ENCODE measurements around the gene IGFLR1. TPM values are rescaled to one million over a fixed set of nuclear protein-coding genes. Genes with fewer than 3 reads are reported as not detected.

IGFLR1 gene
- total RNA-seq, 1 experiment from 2014 or later: 9.9 TPM

DNA sequence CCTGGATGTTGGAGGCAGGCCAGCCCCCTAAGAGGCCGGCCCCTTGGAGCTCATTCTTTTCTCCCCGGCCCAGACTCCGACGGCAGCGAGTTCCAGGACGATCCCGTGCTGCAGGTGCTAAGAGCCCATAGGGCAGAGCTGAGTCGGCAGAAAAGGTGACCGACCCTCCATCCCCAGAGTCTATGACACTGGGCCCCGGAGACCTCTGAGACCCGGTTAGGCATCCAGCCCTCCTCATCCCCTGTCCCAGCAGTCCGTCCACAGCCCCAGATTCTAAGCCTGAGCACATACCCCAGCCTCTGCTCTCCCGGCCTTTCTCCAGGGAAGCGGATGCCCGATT, 25.8 kb upstream of the IGFLR1 start:
- ATAC-seq: no peak
- Mint-ChIP-seq H3K4me3 (no peak overlapping the region), H3K9me3 (no peaks in the 10 kb centered on the region), H3K27me3 (ENCODE audit: low read depth) (peaks cover 8% of the 10 kb centered on the region), H3K4me1 (peaks cover 13% of the 10 kb centered on the region), H3K27ac (no peak overlapping the region), H3K36me3 (peaks cover 13% of the 10 kb centered on the region; the same call in 1 of the 2 replicates)
- ChIA-PET CTCF (interaction anchor here (0.5 to 1.9 kb wide), 10 partner anchors 10 to 163 kb away, joined by 3 to 11 read pairs (median 4); partner anchors contain the start of genes LIN37, PROSER3, PSENEN and U2AF1L4), POLR2A (interaction anchor here (1.1 to 1.6 kb wide), 2 partner anchors 20 to 23 kb away, joined by 4 to 5 read pairs; partner anchors contain the start of genes LIN37, PSENEN and U2AF1L4)
- TF ChIP-seq, protein P1, sequence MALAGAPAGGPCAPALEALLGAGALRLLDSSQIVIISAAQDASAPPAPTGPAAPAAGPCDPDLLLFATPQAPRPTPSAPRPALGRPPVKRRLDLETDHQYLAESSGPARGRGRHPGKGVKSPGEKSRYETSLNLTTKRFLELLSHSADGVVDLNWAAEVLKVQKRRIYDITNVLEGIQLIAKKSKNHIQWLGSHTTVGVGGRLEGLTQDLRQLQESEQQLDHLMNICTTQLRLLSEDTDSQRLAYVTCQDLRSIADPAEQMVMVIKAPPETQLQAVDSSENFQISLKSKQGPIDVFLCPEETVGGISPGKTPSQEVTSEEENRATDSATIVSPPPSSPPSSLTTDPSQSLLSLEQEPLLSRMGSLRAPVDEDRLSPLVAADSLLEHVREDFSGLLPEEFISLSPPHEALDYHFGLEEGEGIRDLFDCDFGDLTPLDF (CRISPR knock-in tag; IDR thresholded peaks at IDR 0.05): no peak
- TF ChIP-seq, protein P2, sequence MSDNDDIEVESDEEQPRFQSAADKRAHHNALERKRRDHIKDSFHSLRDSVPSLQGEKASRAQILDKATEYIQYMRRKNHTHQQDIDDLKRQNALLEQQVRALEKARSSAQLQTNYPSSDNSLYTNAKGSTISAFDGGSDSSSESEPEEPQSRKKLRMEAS (CRISPR knock-in tag; IDR thresholded peaks at IDR 0.05): 0 out of 2 replicates have a peak, but pooled peaks have one; percentile 8
- DNase-seq (ENCODE audit: low spot score): no peak

DNA sequence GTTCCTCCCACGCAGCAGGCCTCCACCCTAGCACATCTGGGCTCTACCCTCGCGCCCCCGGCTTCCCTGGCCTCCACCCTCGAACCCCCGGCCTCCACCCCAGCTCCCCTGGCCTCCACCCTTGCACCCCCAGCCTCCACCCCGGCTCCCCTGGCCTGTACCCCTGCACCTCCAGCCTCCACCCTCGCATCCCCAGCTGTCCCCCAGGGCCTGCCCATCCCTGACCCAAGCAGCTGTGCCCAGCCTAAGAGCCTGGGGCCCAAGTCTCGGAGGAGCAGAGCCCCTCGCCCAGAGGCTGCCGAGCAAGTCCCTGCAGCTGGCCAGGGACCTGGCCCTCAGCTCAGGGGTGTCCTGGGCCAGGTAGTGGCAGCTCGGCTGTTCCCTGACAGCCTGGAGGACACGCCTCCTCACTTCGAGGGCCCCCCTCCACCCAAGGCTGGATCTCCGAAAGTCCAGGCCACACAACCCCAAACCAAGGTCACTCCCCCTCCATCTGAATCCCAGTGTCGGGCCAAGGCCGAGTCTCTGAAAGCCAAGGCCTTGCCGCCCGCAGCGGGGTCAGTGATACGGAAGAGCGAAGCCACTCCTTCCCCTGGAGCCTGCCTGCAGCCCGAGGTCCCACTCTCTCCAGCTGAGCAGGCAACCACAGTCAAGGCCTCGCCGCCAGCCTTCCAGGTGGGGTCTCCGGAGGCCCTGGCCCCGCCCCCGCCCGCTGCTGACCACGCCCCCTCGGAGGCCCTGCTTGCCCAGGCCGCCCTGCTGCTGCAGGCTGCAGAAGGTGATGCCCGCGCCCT, 25.2 kb upstream of the IGFLR1 start:
- peak; percentile 92 for DNase-seq (ENCODE audit: low spot score)
- TF ChIP-seq FOXJ3 (CRISPR knock-in tag; IDR thresholded peaks at IDR 0.05; ENCODE audit: borderline replicate concordance) (no peak), SP1 (CRISPR knock-in tag; conservative IDR thresholded peaks at IDR 0.05) (peak; percentile 58; the same call in 1 of the 2 replicates)
- TF ChIP-seq, protein P2 (CRISPR knock-in tag; IDR thresholded peaks at IDR 0.05): peak; percentile 46; the same call in 1 of the 2 replicates
- POLR2A ChIA-PET: interaction anchor here (1.1 to 1.7 kb wide), 3 partner anchors 19 to 27 kb away, joined by 4 to 6 read pairs (median 5); partner anchors contain the start of genes LIN37, PSENEN and U2AF1L4
- Mint-ChIP-seq H3K4me3 (peak overlapping the region; percentile 54), H3K27me3 (ENCODE audit: low read depth) (peaks cover 2% of the 10 kb centered on the region), H3K9me3 (no peaks in the 10 kb centered on the region), H3K27ac (peak overlapping the region; percentile 79), H3K4me1 (peaks cover 13% of the 10 kb centered on the region), H3K36me3 (peaks cover 13% of the 10 kb centered on the region; the same call in 1 of the 2 replicates)
- CTCF ChIA-PET: interaction anchor here (1.0 to 1.9 kb wide), 10 partner anchors 10 to 164 kb away, joined by 3 to 11 read pairs (median 4); partner anchors contain the start of genes LIN37, PROSER3, PSENEN and U2AF1L4
- peak; percentile 94 for ATAC-seq

DNA sequence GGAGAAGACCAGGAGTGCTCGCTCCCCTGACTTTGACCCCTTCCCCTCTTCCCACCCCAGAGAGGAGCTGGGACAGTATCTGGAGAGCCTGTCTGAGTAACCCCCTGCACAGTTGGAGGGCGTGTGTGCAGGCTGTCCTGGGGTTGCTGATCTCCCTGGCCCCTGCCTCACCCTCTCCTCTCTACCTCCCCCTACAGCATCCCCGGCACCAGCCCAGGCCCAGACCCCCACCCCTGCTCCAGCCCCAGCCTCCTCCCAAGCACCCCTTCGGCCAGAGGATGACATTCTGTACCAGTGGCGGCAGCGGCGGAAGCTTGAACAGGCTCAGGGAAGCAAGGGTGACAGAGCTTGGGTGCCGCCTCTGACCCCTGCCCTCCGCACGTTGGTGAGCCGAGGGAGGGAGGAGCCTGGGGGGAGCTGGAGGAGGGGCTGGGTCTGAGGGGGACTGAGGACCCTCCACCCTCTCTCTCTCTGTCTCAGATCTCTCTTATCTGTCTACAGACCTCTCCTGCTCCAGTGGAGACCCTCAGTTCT, 24.4 kb upstream of the IGFLR1 start:
- ATAC-seq (no peak; the same call in 1 of the 2 replicates), DNase-seq (ENCODE audit: low spot score) (no peak)
- CTCF ChIA-PET: interaction anchor here (0.6 to 1.9 kb wide), 5 partner anchors 9 to 53 kb away, joined by 3 to 6 read pairs (median 4); partner anchors contain the start of genes LIN37, PROSER3, PSENEN and U2AF1L4
- peaks cover 19% of the 10 kb centered on the region for H3K36me3 Mint-ChIP-seq
- H3K9me3 Mint-ChIP-seq: no peaks in the 10 kb centered on the region
- POLR2A ChIA-PET: interaction anchor here (1.7 kb wide), 1 partner anchor 26 kb away, joined by 6 read pairs; no protein-coding TSS in a partner anchor
- H3K4me1 Mint-ChIP-seq: peaks cover 13% of the 10 kb centered on the region
- H3K4me3 Mint-ChIP-seq: no peak overlapping the region
- H3K27ac Mint-ChIP-seq: no peak overlapping the region
- H3K27me3 Mint-ChIP-seq (ENCODE audit: low read depth): no peaks in the 10 kb centered on the region
- TF ChIP-seq, protein P3, sequence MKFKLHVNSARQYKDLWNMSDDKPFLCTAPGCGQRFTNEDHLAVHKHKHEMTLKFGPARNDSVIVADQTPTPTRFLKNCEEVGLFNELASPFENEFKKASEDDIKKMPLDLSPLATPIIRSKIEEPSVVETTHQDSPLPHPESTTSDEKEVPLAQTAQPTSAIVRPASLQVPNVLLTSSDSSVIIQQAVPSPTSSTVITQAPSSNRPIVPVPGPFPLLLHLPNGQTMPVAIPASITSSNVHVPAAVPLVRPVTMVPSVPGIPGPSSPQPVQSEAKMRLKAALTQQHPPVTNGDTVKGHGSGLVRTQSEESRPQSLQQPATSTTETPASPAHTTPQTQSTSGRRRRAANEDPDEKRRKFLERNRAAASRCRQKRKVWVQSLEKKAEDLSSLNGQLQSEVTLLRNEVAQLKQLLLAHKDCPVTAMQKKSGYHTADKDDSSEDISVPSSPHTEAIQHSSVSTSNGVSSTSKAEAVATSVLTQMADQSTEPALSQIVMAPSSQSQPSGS (CRISPR knock-in tag; IDR thresholded peaks at IDR 0.05; ENCODE audit: borderline replicate concordance, low read depth): no peak
- TF ChIP-seq, protein P4, sequence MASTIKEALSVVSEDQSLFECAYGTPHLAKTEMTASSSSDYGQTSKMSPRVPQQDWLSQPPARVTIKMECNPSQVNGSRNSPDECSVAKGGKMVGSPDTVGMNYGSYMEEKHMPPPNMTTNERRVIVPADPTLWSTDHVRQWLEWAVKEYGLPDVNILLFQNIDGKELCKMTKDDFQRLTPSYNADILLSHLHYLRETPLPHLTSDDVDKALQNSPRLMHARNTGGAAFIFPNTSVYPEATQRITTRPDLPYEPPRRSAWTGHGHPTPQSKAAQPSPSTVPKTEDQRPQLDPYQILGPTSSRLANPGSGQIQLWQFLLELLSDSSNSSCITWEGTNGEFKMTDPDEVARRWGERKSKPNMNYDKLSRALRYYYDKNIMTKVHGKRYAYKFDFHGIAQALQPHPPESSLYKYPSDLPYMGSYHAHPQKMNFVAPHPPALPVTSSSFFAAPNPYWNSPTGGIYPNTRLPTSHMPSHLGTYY (CRISPR knock-in tag; IDR thresholded peaks at IDR 0.05): no peak
- TF ChIP-seq CTCF (IDR thresholded peaks at IDR 0.05) (no peak), ZNF232 (CRISPR knock-in tag; IDR thresholded peaks at IDR 0.05) (no peak), NFE2L1 (CRISPR knock-in tag; IDR thresholded peaks at IDR 0.05) (no peak), IRF2 (CRISPR knock-in tag; IDR thresholded peaks at IDR 0.05; ENCODE audit: borderline replicate concordance, low read depth) (no peak), AR (CRISPR knock-in tag; IDR thresholded peaks at IDR 0.05) (no peak), HMGA2 (CRISPR knock-in tag; IDR thresholded peaks at IDR 0.05) (no peak), AFF4 (CRISPR knock-in tag; IDR thresholded peaks at IDR 0.05; ENCODE audit: borderline replicate concordance) (no peak), ZBTB21 (CRISPR knock-in tag; IDR thresholded peaks at IDR 0.05; ENCODE audit: borderline replicate concordance) (no peak)
